ENCODE results near the gene GHDC. TPM values are rescaled to one million over a fixed set of nuclear protein-coding genes. Genes with fewer than 3 reads are reported as not detected.

The GHDC gene
- total RNA-seq, 1 donor from 2014 or later, result 4.4 TPM

Other genes starting within 250 kb of the GHDC start
- 39.8 TPM for gene CNP, start 227.7 kb downstream of the GHDC start, total RNA-seq
- 63.2 TPM for gene DNAJC7, start 177.1 kb downstream of the GHDC start, total RNA-seq
- gene NKIRAS2, start 174.4 kb downstream of the GHDC start, total RNA-seq, result 31.7 TPM
- 2.5 TPM for gene C17orf113, start 143.9 kb downstream of the GHDC start, total RNA-seq
- gene ZNF385C, start 96.0 kb downstream of the GHDC start, total RNA-seq, result 0.49 TPM
- 1.5 TPM for gene DHX58, start 81.8 kb downstream of the GHDC start, total RNA-seq
- 11.3 TPM for gene KAT2A, start 73.1 kb downstream of the GHDC start, total RNA-seq
- not detected for gene HSPB9, start 71.7 kb downstream of the GHDC start, total RNA-seq
- 49.4 TPM for gene RAB5C, start 39.5 kb downstream of the GHDC start, total RNA-seq
- gene KCNH4, start 13.4 kb downstream of the GHDC start, total RNA-seq, result 0.74 TPM
- not detected for gene HCRT, start 9.0 kb downstream of the GHDC start, total RNA-seq
- 17.2 TPM for gene STAT5B, start 81.9 kb upstream of the GHDC start, total RNA-seq
- gene STAT5A, start 94.0 kb upstream of the GHDC start, total RNA-seq, result 0.74 TPM
- gene STAT3, start 193.9 kb upstream of the GHDC start, total RNA-seq, result 26.3 TPM
- 6.4 TPM for gene CAVIN1, start 228.8 kb upstream of the GHDC start, total RNA-seq